ENCODE measurements around the gene NT5C1A. TPM values are rescaled to one million over a fixed set of nuclear protein-coding genes. Genes with fewer than 3 reads are reported as not detected.
A peak's percentile ranks its signal among the peaks of the same experiment; 100 is the strongest.

NT5C1A gene
- total RNA-seq, 2 experiments from 2014 or later = not detected

- peaks cover 33% of the 10 kb centered on the region for H3K27me3 Mint-ChIP-seq
- ChIA-PET CTCF (interaction anchor here (1.9 kb wide), 1 partner anchor 27 kb away, joined by 9 read pairs; no protein-coding TSS in a partner anchor), POLR2A (no interaction called here)
- H3K27ac Mint-ChIP-seq = no peak overlapping the region
- intact Hi-C loops (cut with micrococcal nuclease) = no loop called here
- no peak overlapping the region for H3K4me3 Mint-ChIP-seq
- no peaks in the 10 kb centered on the region for H3K9me3 Mint-ChIP-seq
- H3K4me1 Mint-ChIP-seq (ENCODE audit: low read depth) = peaks cover 16% of the 10 kb centered on the region
- DNase-seq = no peak
- no peaks in the 10 kb centered on the region for H3K36me3 Mint-ChIP-seq
These were observed 38.5 kb downstream of the NT5C1A start for GRCh38 chr1:39633422-39633821.

GRCh38 chr1:39632682-39633417, 39.1 kb downstream of the NT5C1A start:
- H3K27ac Mint-ChIP-seq = no peak overlapping the region
- peaks cover 27% of the 10 kb centered on the region for H3K27me3 Mint-ChIP-seq
- POLR2A ChIA-PET = no interaction called here
- CTCF ChIA-PET = interaction anchor here (1.3 kb wide), 1 partner anchor 26 kb away, joined by 3 read pairs; no protein-coding TSS in a partner anchor
- no peak for DNase-seq
- peaks cover 16% of the 10 kb centered on the region for H3K4me1 Mint-ChIP-seq (ENCODE audit: low read depth)
- H3K4me3 Mint-ChIP-seq = no peak overlapping the region
- intact Hi-C loops (cut with micrococcal nuclease) = no loop called here
- H3K36me3 Mint-ChIP-seq = no peaks in the 10 kb centered on the region
- H3K9me3 Mint-ChIP-seq = no peaks in the 10 kb centered on the region

- CTCF ChIA-PET = interaction anchor here (1.3 kb wide), 1 partner anchor 26 kb away, joined by 3 read pairs; no protein-coding TSS in a partner anchor
- Mint-ChIP-seq H3K4me3 (no peak overlapping the region), H3K9me3 (no peaks in the 10 kb centered on the region), H3K4me1 (ENCODE audit: low read depth) (peaks cover 16% of the 10 kb centered on the region), H3K27ac (no peak overlapping the region), H3K27me3 (peaks cover 25% of the 10 kb centered on the region), H3K36me3 (no peaks in the 10 kb centered on the region)
- no peak for DNase-seq
- POLR2A ChIA-PET = no interaction called here
- intact Hi-C loops (cut with micrococcal nuclease) = no loop called here
These were observed 39.6 kb downstream of the NT5C1A start for GRCh38 chr1:39632323-39632681.

- Mint-ChIP-seq H3K9me3 (no peaks in the 10 kb centered on the region), H3K27ac (peak overlapping the region; percentile 15), H3K4me1 (ENCODE audit: low read depth) (peaks cover 16% of the 10 kb centered on the region), H3K4me3 (no peak overlapping the region), H3K36me3 (no peaks in the 10 kb centered on the region), H3K27me3 (peaks cover 24% of the 10 kb centered on the region)
- DNase-seq = peak; percentile 50
- ChIA-PET CTCF (interaction anchor here (1.3 to 2.7 kb wide), 3 partner anchors 25 to 26 kb away, joined by 3 to 15 read pairs (median 8); no protein-coding TSS in a partner anchor), POLR2A (no interaction called here)
- intact Hi-C loops (cut with micrococcal nuclease) = no loop called here
These were observed 40.3 kb downstream of the NT5C1A start for GRCh38 chr1:39631361-39632322.

GRCh38 chr1:39628807-39629350, 43.0 kb downstream of the NT5C1A start:
- no peak for DNase-seq
- Mint-ChIP-seq H3K27ac (no peak overlapping the region), H3K4me3 (no peak overlapping the region), H3K27me3 (peaks cover 10% of the 10 kb centered on the region), H3K36me3 (no peaks in the 10 kb centered on the region), H3K4me1 (ENCODE audit: low read depth) (peaks cover 16% of the 10 kb centered on the region), H3K9me3 (no peaks in the 10 kb centered on the region)
- CTCF ChIA-PET = interaction anchor here (2.7 kb wide), 1 partner anchor 29 kb away, joined by 15 read pairs; no protein-coding TSS in a partner anchor
- POLR2A ChIA-PET = no interaction called here
- intact Hi-C loops (cut with micrococcal nuclease) = no loop called here

- Mint-ChIP-seq H3K36me3 (no peaks in the 10 kb centered on the region), H3K4me1 (ENCODE audit: low read depth) (peaks cover 10% of the 10 kb centered on the region), H3K9me3 (no peaks in the 10 kb centered on the region), H3K27me3 (no peaks in the 10 kb centered on the region), H3K27ac (no peak overlapping the region), H3K4me3 (no peak overlapping the region)
- intact Hi-C loops (cut with micrococcal nuclease) = no loop called here
- no peak for DNase-seq
- CTCF ChIA-PET = interaction anchor here (0.7 to 2.1 kb wide), 2 partner anchors 27 to 31 kb away, joined by 3 to 10 read pairs; no protein-coding TSS in a partner anchor
- POLR2A ChIA-PET = no interaction called here
These were observed 45.3 kb downstream of the NT5C1A start for GRCh38 chr1:39626646-39627045.

- intact Hi-C loops (cut with micrococcal nuclease) = no loop called here
- Mint-ChIP-seq H3K36me3 (no peaks in the 10 kb centered on the region), H3K4me3 (no peak overlapping the region), H3K27ac (no peak overlapping the region), H3K9me3 (no peaks in the 10 kb centered on the region), H3K4me1 (ENCODE audit: low read depth) (peaks cover 2% of the 10 kb centered on the region), H3K27me3 (no peaks in the 10 kb centered on the region)
- no peak for DNase-seq
- CTCF ChIA-PET = no interaction called here
- POLR2A ChIA-PET = no interaction called here
These were observed 46.2 kb downstream of the NT5C1A start for GRCh38 chr1:39625462-39626273.

GRCh38 chr1:39625009-39625408, 46.9 kb downstream of the NT5C1A start:
- H3K27ac Mint-ChIP-seq = no peak overlapping the region
- no peak for DNase-seq
- H3K27me3 Mint-ChIP-seq = no peaks in the 10 kb centered on the region
- intact Hi-C loops (cut with micrococcal nuclease) = no loop called here
- no peaks in the 10 kb centered on the region for H3K9me3 Mint-ChIP-seq
- POLR2A ChIA-PET = no interaction called here
- no peak overlapping the region for H3K4me3 Mint-ChIP-seq
- CTCF ChIA-PET = no interaction called here
- H3K4me1 Mint-ChIP-seq (ENCODE audit: low read depth) = peaks cover 2% of the 10 kb centered on the region
- H3K36me3 Mint-ChIP-seq = no peaks in the 10 kb centered on the region

- CTCF ChIA-PET = interaction anchor here (1.1 to 1.2 kb wide), 2 partner anchors 17 to 35 kb away, joined by 3 read pairs; no protein-coding TSS in a partner anchor
- Mint-ChIP-seq H3K4me3 (no peak overlapping the region), H3K36me3 (no peaks in the 10 kb centered on the region), H3K27ac (no peak overlapping the region), H3K9me3 (no peaks in the 10 kb centered on the region), H3K27me3 (no peaks in the 10 kb centered on the region), H3K4me1 (ENCODE audit: low read depth) (no peaks in the 10 kb centered on the region)
- POLR2A ChIA-PET = no interaction called here
- DNase-seq = no peak
- intact Hi-C loops (cut with micrococcal nuclease) = no loop called here
These were observed 48.9 kb downstream of the NT5C1A start for GRCh38 chr1:39623053-39623452.

GRCh38 chr1:39622427-39622826, 49.5 kb downstream of the NT5C1A start:
- Mint-ChIP-seq H3K4me3 (no peak overlapping the region), H3K27me3 (no peaks in the 10 kb centered on the region), H3K27ac (no peak overlapping the region), H3K4me1 (ENCODE audit: low read depth) (no peaks in the 10 kb centered on the region), H3K9me3 (no peaks in the 10 kb centered on the region), H3K36me3 (no peaks in the 10 kb centered on the region)
- POLR2A ChIA-PET = no interaction called here
- no peak for DNase-seq
- intact Hi-C loops (cut with micrococcal nuclease) = no loop called here
- CTCF ChIA-PET = interaction anchor here (0.8 to 1.0 kb wide), 2 partner anchors 16 to 26 kb away, joined by 3 to 4 read pairs; no protein-coding TSS in a partner anchor

- H3K9me3 Mint-ChIP-seq = no peaks in the 10 kb centered on the region
- H3K27ac Mint-ChIP-seq = no peak overlapping the region
- DNase-seq = no peak
- no peaks in the 10 kb centered on the region for H3K36me3 Mint-ChIP-seq
- H3K27me3 Mint-ChIP-seq = no peaks in the 10 kb centered on the region
- CTCF ChIA-PET = interaction anchor here (0.7 to 1.5 kb wide), 4 partner anchors 12 to 37 kb away, joined by 3 to 5 read pairs (median 4); no protein-coding TSS in a partner anchor
- no peaks in the 10 kb centered on the region for H3K4me1 Mint-ChIP-seq (ENCODE audit: low read depth)
- intact Hi-C loops (cut with micrococcal nuclease) = no loop called here
- no peak overlapping the region for H3K4me3 Mint-ChIP-seq
- POLR2A ChIA-PET = no interaction called here
These were observed 51.2 kb downstream of the NT5C1A start for GRCh38 chr1:39620659-39621165.

Data from activated CD4-positive, alpha-beta memory T cell treated with anti-CD3 and anti-CD28 coated beads for 36 hours (primary cell).